Cardiac fibroblast (primary cell): ENCODE measurements around the gene OR10V1.
"Not testable (repeated sequence)": the region's sequence is repeated elsewhere in the genome, so short reads cannot be mapped to it uniquely, and the experiment has no call there.

ENCODE experiments used
- DNase-seq, 2 donors: peaks; one replicate each; pipeline versions ENCODE4 v3.0.0 to v3.0.0-alpha.2; 2010; ENCODE audit warnings: low read depth in 2 of 2
- H3K4me3 ChIP-seq, 2 donors: replicated peaks in 1 of 2; 1 replicate in 1 of 2; 2 replicates in 1 of 2; pipeline ENCODE4 v1.5.1; 2011; ENCODE audit warnings: low read depth in 2 of 2, low read length in 2 of 2, mild to moderate bottlenecking in 2 of 2, moderate library complexity in 1 of 2
- TF ChIP-seq, protein P1 (sequence below): IDR thresholded peaks from one replicate; pipeline ENCODE4 v1.5.1; 2011; ENCODE audit warnings: low read depth, mild to moderate bottlenecking, low read length, inconsistent platforms

The OR10V1 gene

DNA sequence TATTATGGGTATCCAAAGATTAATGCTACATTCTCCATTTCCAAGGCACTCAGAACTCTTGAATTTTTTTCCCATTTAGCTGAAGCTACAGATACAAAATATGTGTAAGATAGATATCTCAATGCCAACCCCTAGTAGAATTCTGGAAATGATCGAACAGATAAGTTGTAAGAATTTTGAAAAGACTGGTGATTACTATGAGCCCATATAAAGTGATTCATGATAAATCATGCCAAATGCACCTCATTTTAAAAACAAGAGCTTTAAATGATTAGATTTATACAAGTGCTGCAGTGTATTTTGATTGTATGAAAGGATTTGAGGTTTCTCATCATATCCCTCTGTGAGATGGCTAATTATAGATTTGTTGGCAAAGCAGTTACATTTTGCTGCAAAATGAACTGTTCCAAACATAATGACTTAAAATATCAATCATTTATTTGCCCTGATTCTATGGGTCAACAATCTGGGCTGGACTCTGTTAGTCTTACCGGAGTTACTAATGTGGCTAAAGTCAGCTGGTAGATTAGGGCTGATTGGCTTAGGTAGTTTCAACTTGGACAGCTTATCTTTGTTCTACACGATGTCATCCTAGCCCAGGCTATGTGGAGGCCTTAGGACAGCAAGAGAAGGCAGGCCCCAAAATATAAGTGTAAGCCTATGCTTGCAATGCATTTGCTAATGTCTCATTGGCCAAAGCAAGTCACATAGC lies 3.4 kb downstream of the OR10V1 start:
- H3K4me3 ChIP-seq: no peak overlapping the region
- no peak for DNase-seq
- TF ChIP-seq, protein P1, sequence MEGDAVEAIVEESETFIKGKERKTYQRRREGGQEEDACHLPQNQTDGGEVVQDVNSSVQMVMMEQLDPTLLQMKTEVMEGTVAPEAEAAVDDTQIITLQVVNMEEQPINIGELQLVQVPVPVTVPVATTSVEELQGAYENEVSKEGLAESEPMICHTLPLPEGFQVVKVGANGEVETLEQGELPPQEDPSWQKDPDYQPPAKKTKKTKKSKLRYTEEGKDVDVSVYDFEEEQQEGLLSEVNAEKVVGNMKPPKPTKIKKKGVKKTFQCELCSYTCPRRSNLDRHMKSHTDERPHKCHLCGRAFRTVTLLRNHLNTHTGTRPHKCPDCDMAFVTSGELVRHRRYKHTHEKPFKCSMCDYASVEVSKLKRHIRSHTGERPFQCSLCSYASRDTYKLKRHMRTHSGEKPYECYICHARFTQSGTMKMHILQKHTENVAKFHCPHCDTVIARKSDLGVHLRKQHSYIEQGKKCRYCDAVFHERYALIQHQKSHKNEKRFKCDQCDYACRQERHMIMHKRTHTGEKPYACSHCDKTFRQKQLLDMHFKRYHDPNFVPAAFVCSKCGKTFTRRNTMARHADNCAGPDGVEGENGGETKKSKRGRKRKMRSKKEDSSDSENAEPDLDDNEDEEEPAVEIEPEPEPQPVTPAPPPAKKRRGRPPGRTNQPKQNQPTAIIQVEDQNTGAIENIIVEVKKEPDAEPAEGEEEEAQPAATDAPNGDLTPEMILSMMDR: no peak

DNA sequence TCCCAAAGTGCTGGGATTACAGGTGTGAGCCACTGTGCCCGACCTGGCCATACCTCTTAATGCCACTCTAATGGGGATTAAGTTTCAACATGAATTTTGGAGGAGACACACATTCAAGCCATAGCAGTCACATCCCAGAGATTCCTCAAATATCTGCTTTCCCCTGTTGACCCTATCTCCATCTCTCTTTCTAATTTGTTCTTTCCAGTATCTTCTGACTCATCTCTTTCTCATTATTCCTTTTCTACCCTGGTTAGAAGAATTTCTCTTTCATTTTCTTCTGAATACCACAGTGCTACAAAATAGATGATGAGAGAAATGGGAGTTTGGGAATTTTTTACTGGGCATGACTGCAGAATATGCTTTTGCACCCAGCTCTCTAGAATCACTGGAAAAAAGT lies 5.1 kb downstream of the OR10V1 start:
- TF ChIP-seq, protein P1: no peak
- no peak for DNase-seq
- H3K4me3 ChIP-seq: no peak overlapping the region

DNA sequence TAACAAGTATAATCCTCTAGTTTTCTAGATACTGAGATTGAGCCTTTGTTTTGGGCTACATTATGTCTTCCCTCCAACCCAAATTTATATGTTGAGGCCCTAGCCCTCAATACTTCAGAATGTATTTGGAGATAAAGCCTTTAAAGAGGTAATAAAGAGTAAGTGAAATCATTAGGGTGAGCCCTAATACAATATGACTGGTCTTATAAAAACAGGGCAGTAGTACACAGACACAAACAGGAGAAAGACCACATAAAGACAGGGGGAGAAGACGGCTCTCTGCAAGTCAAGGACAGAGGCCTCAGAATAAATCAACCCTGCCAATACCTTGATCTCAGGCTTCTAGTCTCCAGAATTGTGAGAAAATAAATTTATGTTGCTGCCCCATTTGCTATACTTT lies 6.3 kb downstream of the OR10V1 start:
- no peak overlapping the region for H3K4me3 ChIP-seq
- TF ChIP-seq, protein P1: no peak

DNA sequence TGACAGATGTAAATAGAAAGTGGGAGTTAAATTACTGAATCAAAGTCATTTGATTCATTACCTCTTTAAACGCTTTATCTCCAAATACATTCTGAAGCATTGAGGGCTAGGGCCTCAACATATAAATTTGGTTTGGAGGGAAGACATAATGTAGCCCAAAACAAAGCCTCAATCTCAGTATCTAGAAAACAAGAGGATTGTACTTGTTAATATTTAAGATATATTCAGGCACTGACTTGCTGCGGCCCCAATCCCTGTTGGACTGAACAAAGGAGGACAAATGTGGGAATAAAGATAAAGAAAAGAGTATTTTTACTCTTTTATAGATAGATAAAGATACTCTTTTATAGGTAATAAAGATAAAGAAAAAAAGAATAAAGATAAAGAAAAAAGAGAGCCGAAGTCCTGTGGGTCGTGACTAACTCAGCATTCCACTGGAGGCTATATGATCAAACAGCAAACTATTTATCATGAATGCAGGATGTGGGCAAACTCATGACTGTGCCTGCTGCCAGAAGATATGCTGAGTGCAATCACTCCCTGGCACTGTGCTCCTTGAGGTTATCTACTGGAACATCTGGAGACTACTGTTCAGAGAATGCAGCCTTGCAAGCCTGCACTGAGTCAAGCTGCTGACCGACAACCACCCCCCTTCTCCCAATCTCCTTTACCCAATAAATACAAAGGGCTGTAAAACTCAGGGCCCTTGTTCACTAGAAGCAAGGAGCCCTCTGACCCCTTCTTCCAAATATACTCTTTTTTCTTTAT lies 6.9 kb downstream of the OR10V1 start:
- H3K4me3 ChIP-seq: no peak overlapping the region
- TF ChIP-seq, protein P1: no peak
- peak; percentile 61 to 84 for DNase-seq

More for the DNA sequence above, 6.3 kb downstream of the OR10V1 start:
- no peak for DNase-seq

DNA sequence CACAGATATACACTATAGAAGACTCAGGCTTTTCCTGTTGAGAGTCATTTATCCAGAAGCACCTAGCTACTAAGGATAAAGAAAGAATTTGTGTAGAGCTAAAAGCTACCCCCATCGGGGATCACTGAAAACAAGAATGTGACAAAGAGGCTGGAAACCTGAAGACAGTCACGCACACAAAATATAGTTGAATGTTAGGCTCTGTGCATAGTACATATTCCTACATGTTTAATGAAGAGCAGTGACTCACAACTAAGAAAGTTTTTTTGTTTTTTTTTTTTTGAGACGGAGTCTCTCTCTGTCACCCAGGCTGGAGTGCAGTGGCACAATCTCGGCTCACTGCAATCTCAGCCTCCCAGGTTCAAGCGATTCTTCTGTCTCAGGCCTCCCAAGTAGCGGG lies 8.4 kb downstream of the OR10V1 start:
- peak in 1 of 2 donors; percentile 41 for DNase-seq
- no peak overlapping the region for H3K4me3 ChIP-seq
- TF ChIP-seq, protein P1: no peak

DNA sequence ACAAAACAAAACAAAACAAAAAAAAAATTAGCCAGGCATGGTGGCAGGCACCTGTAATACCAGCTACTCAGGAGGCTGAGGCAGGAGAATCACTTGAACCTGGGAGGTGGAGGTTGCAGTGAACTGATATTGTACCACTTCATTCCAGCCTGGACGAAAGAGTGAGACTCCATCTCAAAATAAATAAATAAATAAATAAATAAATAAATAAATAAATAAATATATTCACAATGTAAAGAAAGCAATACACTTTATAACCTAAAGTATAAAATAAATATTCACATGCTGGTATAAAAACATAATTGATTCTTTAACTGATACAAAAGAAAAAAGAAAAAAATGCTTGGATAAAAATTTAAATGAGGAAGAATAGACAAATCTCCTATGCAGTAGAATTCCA lies 10.1 kb downstream of the OR10V1 start:
- DNase-seq, H3K4me3 ChIP-seq: not testable (repeated sequence)

DNA sequence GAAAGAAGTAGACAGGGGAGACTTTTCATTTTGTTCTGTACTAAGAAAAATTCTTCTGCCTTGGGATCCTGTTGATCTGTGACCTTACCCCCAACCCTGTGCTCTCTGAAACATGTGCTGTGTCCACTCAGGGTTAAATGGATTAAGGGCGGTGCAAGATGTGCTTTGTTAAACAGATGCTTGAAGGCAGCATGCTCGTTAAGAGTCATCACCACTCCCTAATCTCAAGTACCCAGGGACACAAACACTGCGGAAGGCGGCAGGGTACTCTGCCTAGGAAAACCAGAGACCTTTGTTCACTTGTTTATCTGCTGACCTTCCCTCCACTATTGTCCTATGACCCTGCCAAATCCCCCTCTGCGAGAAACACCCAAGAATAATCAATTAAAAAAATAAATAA lies 13.5 kb downstream of the OR10V1 start:
- not testable (repeated sequence) for DNase-seq, H3K4me3 ChIP-seq
